ENCODE results near the gene SMURF2. TPM values are rescaled to one million over a fixed set of nuclear protein-coding genes. Genes with fewer than 3 reads are reported as not detected.

SMURF2 gene
- polyA plus RNA-seq, 1 of the 3 experiments (the other 2 are of a cell fraction), result 36.6 TPM

DNA sequence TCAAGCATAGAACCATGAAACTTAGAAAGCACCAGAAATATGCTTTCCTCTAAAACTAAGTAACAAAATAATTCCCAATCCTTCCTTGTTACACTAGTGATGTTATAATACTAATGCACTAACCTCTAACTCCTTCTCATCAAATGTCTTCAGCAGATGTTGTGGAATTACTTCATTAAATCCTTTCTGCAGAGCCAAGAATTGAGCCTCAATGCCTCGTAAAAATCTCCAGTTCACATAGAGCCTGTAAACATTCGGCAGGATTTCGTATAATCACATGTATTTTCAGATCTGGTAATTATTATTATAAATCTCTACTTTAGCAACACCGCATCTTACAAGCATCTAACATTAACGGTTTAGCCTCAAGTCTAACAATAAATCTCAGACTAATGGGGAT, 110.6 kb downstream of the SMURF2 start:
- Histone ChIP-seq H2AFZ (ENCODE audit: low read depth) (no peak overlapping the region), H3K27me3 (ENCODE audit: insufficient read depth) (no peaks in the 10 kb centered on the region), H3K9me2 (no peaks in the 10 kb centered on the region), H4K20me1 (ENCODE audit: insufficient read depth) (0 out of 2 replicates have a peak, but pooled peaks cover 5% of the 10 kb centered on the region), H3K4me3 (ENCODE audit: low read depth in 2 of 2, low read length in 1 of 2) (no peak overlapping the region), H3K4me1 (ENCODE audit: control insufficient read depth in 1 of 2, insufficient read depth in 2 of 2, low read depth in 1 of 2, low read length in 1 of 2) (no peaks in the 10 kb centered on the region), H3K79me2 (ENCODE audit: insufficient read depth) (peaks cover 93% of the 10 kb centered on the region), H3F3A (replicated peaks; ENCODE audit: insufficient read depth) (peaks cover 77% of the 10 kb centered on the region), H3K4me2 (no peak overlapping the region), H3K27ac (ENCODE audit: low read depth in 2 of 2, low read length in 1 of 2) (no peak overlapping the region), H3K9ac (no peak overlapping the region), H3K9me3 (no peaks in the 10 kb centered on the region), H3K36me3 (replicated peaks in 1 of 2; ENCODE audit: control insufficient read depth in 1 of 2, insufficient read depth in 2 of 2, low read length in 1 of 2) (peaks cover 67 to 99% of the 10 kb centered on the region in 2 experiments)
- 97% methylated on average over 5 of the region's 5 CpGs for WGBS (ENCODE audit: low lambda C conversion rate)
- no peak for DNase-seq
- no peak for TF ChIP-seq TCF12 (IDR thresholded peaks at IDR 0.05)
- no peak for TF ChIP-seq TAF1 (IDR thresholded peaks at IDR 0.05; ENCODE audit: borderline replicate concordance, low read depth, low read length)
- TF ChIP-seq RAD21 (IDR thresholded peaks at IDR 0.05; ENCODE audit: low read length), result no peak
- no peak for TF ChIP-seq FOXM1 (IDR thresholded peaks at IDR 0.05; ENCODE audit: low read depth)
- no peak for TF ChIP-seq GABPA (IDR thresholded peaks at IDR 0.05; ENCODE audit: low read depth)
- no peak for TF ChIP-seq PBX3 (IDR thresholded peaks at IDR 0.05)
- TF ChIP-seq MEF2A (IDR thresholded peaks at IDR 0.05; ENCODE audit: borderline replicate concordance, low read depth), result no peak
- TF ChIP-seq YY1 (IDR thresholded peaks at IDR 0.05; ENCODE audit: low read depth), result no peak
- TF ChIP-seq POLR2AphosphoS5 (IDR thresholded peaks at IDR 0.05; ENCODE audit: low read depth, low read length), result no peak
- TF ChIP-seq CHD2 (IDR thresholded peaks at IDR 0.05; ENCODE audit: low read length, partially characterized antibody), result no peak
- TF ChIP-seq NRF1 (IDR thresholded peaks at IDR 0.05; ENCODE audit: low read depth, low read length), result no peak
- no peak for TF ChIP-seq NFIC (IDR thresholded peaks at IDR 0.05; ENCODE audit: borderline replicate concordance)
- POLR2A ChIA-PET, result interaction anchor here (0.8 kb wide), 1 partner anchor 17 kb away, joined by 3 read pairs; no protein-coding TSS in a partner anchor
- CTCF ChIA-PET, result no interaction called here

- no peak overlapping the region for H3K9ac ChIP-seq
- H4K20me1 ChIP-seq (ENCODE audit: insufficient read depth), result 0 out of 2 replicates have a peak, but pooled peaks cover 5% of the 10 kb centered on the region
- POLR2A ChIA-PET, result interaction anchor here (1.3 to 1.4 kb wide), 2 partner anchors 10 to 40 kb away, joined by 3 read pairs; partner anchors contain the start of gene CEP95
- H3F3A ChIP-seq (replicated peaks; ENCODE audit: insufficient read depth), result peaks cover 87% of the 10 kb centered on the region
- peaks cover 81% of the 10 kb centered on the region for H3K79me2 ChIP-seq (ENCODE audit: insufficient read depth)
- H3K4me3 ChIP-seq (ENCODE audit: low read depth in 2 of 2, low read length in 1 of 2), result no peak overlapping the region
- CTCF ChIA-PET, result interaction anchor here (0.8 to 3.4 kb wide), 5 partner anchors 8 to 102 kb away, joined by 3 to 13 read pairs (median 4); no protein-coding TSS in a partner anchor
- 94% methylated on average over 10 of the region's 10 CpGs for WGBS (ENCODE audit: low lambda C conversion rate)
- H2AFZ ChIP-seq (ENCODE audit: low read depth), result no peak overlapping the region
- no peaks in the 10 kb centered on the region for H3K4me1 ChIP-seq (ENCODE audit: control insufficient read depth in 1 of 2, insufficient read depth in 2 of 2, low read depth in 1 of 2, low read length in 1 of 2)
- H3K4me2 ChIP-seq, result no peak overlapping the region
- peaks cover 69 to 98% of the 10 kb centered on the region in 2 experiments for H3K36me3 ChIP-seq (replicated peaks in 1 of 2; ENCODE audit: control insufficient read depth in 1 of 2, insufficient read depth in 2 of 2, low read length in 1 of 2)
- no peaks in the 10 kb centered on the region for H3K9me3 ChIP-seq
- H3K27me3 ChIP-seq (ENCODE audit: insufficient read depth), result no peaks in the 10 kb centered on the region
- no peak overlapping the region; a peak in 1 of 4 replicates for H3K27ac ChIP-seq (ENCODE audit: low read depth in 2 of 2, low read length in 1 of 2)
- no peak for DNase-seq
- no peaks in the 10 kb centered on the region for H3K9me2 ChIP-seq
- TF ChIP-seq, protein P1, sequence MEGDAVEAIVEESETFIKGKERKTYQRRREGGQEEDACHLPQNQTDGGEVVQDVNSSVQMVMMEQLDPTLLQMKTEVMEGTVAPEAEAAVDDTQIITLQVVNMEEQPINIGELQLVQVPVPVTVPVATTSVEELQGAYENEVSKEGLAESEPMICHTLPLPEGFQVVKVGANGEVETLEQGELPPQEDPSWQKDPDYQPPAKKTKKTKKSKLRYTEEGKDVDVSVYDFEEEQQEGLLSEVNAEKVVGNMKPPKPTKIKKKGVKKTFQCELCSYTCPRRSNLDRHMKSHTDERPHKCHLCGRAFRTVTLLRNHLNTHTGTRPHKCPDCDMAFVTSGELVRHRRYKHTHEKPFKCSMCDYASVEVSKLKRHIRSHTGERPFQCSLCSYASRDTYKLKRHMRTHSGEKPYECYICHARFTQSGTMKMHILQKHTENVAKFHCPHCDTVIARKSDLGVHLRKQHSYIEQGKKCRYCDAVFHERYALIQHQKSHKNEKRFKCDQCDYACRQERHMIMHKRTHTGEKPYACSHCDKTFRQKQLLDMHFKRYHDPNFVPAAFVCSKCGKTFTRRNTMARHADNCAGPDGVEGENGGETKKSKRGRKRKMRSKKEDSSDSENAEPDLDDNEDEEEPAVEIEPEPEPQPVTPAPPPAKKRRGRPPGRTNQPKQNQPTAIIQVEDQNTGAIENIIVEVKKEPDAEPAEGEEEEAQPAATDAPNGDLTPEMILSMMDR (IDR thresholded peaks at IDR 0.05), result no peak
- no peak for TF ChIP-seq NRF1 (IDR thresholded peaks at IDR 0.05; ENCODE audit: low read depth, low read length)
- TF ChIP-seq RXRA (IDR thresholded peaks at IDR 0.05; ENCODE audit: borderline replicate concordance, low read depth), result no peak
- TF ChIP-seq, protein P2, sequence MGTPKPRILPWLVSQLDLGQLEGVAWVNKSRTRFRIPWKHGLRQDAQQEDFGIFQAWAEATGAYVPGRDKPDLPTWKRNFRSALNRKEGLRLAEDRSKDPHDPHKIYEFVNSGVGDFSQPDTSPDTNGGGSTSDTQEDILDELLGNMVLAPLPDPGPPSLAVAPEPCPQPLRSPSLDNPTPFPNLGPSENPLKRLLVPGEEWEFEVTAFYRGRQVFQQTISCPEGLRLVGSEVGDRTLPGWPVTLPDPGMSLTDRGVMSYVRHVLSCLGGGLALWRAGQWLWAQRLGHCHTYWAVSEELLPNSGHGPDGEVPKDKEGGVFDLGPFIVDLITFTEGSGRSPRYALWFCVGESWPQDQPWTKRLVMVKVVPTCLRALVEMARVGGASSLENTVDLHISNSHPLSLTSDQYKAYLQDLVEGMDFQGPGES (IDR thresholded peaks at IDR 0.05; ENCODE audit: low read depth, low read length), result no peak
- no peak for TF ChIP-seq PBX3 (IDR thresholded peaks at IDR 0.05)
- no peak for TF ChIP-seq MAX (IDR thresholded peaks at IDR 0.05; ENCODE audit: low read depth)
- no peak for TF ChIP-seq RFX5 (IDR thresholded peaks at IDR 0.05; ENCODE audit: low read length)
- TF ChIP-seq FOSL2 (IDR thresholded peaks at IDR 0.05; ENCODE audit: borderline replicate concordance, low read depth), result no peak
- TF ChIP-seq, protein P3, sequence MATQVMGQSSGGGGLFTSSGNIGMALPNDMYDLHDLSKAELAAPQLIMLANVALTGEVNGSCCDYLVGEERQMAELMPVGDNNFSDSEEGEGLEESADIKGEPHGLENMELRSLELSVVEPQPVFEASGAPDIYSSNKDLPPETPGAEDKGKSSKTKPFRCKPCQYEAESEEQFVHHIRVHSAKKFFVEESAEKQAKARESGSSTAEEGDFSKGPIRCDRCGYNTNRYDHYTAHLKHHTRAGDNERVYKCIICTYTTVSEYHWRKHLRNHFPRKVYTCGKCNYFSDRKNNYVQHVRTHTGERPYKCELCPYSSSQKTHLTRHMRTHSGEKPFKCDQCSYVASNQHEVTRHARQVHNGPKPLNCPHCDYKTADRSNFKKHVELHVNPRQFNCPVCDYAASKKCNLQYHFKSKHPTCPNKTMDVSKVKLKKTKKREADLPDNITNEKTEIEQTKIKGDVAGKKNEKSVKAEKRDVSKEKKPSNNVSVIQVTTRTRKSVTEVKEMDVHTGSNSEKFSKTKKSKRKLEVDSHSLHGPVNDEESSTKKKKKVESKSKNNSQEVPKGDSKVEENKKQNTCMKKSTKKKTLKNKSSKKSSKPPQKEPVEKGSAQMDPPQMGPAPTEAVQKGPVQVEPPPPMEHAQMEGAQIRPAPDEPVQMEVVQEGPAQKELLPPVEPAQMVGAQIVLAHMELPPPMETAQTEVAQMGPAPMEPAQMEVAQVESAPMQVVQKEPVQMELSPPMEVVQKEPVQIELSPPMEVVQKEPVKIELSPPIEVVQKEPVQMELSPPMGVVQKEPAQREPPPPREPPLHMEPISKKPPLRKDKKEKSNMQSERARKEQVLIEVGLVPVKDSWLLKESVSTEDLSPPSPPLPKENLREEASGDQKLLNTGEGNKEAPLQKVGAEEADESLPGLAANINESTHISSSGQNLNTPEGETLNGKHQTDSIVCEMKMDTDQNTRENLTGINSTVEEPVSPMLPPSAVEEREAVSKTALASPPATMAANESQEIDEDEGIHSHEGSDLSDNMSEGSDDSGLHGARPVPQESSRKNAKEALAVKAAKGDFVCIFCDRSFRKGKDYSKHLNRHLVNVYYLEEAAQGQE (IDR thresholded peaks at IDR 0.05; ENCODE audit: low read depth, low read length), result no peak
- TF ChIP-seq POLR2AphosphoS5 (IDR thresholded peaks at IDR 0.05; ENCODE audit: low read depth, low read length), result no peak
Observed at GRCh38 chr17:64547319-64547718, 114.8 kb downstream of the SMURF2 start.
